HG03025 (cell line): ENCODE data around the gene RAPGEF1.

Source experiments
- ATAC-seq: cut with Tn5 transposase; IDR thresholded peaks from one replicate; pipeline ENCODE4 v1.9.1; 2021; ENCODE audit warnings: mild to moderate bottlenecking, moderate library complexity; ENCODE audit not compliant: unreplicated experiment, low FRiP score

The RAPGEF1 gene

DNA sequence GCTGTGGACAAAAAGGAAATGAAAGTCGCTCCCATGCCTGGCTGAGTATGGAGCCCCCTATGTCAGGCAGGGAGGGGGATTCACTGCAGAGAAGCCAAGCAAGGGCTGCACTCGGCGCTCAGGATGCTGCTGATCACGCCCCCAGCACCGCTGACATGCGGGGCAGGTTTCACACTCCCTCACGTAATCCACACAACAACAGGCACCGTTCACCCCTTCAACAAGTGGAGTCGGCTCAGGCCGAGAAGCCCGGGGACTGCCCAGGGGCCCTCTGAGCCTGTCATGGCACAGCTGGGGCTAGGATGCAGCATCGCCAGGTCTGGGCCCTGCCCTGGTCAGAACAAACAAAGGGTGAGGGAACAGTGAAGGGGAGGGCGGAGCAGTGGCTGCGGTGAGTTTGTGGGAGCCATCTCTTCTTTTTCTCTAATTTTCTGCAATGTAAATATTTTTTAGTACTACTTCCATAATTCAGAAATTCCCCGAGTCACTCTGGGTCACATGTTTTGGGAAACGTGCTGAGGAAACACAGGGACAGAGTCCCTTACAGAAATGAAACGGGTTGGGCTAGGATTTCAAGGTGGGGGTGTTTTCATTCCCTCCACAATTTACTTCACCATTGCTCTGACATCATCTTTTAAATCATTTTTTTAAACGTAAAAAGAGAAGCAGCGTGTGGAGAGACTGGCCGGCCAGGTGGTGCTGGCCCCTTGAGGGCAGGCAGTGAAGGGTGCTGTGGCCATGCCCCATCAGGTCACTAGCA lies 144.8 kb downstream of the RAPGEF1 start:
- ATAC-seq: no peak

DNA sequence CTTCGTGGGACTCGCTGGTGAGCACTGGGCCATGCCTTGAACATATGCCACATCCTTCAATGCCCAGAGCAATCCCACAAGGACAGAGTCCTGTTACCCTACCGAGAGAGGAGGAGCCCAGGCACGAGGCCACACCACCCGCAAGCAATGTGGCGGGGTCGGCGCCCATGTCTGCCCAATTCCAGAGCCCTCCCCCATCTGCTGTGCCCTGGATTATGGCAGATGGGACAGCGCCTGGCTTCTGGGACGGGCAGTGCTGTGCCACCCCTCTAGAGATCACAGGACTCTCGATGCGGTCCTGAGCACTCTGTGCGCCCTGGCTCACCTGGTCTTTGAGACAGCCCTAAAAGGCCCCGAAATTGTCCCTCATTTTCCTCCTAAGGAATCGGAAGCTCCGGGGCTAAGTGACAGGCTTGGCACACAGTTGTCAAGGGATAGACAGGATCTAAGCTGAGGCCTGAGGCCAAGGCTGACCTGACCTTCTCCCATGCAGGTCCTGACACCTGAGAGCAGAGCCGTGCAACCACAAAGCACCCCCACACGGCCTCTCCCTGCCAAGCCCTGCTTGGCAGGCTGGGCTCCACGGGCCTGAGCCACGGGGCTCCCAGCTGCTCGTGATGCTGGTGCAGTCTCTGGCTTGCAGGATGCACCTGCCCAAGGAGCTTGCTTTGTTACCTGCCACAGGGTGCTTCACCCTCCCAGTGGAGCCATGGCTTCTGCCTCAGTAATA lies 145.8 kb downstream of the RAPGEF1 start:
- ATAC-seq: no peak

DNA sequence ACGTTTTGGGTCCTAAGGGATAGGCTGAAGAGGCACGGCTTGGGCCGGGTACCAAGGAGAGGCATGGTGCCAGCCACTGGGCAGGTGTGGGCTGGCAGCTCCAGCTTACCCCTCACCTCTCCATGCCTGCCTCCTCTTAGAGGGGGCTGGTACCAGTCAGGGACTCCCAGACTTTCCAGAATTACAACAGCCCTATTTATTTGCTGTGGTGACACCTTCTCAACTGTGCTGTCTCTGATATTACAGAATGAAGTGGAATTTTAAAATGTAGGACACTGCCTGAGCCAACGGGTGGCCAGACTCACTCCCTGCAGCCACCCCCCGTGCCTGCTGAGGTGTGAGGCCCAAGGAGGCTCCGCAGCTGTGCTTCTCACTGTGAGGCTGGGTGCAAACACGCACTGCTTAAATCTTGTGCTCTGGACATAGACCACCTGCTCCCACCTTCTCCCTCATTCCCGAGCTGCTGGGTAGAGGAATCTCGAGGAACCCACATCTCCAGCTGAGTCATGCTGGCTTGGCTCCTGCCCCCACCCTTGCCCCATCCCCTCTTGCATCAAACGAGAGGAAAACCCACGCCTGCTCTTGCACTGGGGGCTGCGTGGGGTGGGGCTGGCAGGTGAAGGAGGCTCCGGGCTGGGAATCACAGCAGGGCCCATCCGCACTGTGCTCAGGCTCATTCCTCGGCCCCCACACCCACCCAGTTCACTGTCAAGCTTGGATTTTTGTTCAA lies 146.6 kb downstream of the RAPGEF1 start:
- ATAC-seq: no peak

DNA sequence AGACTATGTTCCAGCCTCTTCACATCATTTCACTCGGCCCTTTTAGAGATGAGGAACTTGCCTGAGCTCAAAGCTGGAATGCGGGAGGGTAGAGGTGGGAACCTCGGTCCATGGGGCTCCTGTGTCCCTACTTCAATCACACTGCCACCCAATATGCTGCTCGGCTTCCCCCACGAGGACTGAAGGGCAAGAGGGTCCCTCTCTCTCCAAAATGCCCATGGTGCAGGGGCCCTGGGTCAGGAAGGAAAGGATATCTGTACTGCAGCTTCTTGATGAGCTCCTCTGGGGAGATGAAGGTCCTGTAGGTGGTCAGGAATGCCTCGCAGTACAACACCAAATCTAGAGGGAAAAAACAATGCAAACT lies 148.0 kb downstream of the RAPGEF1 start:
- ATAC-seq: no peak

DNA sequence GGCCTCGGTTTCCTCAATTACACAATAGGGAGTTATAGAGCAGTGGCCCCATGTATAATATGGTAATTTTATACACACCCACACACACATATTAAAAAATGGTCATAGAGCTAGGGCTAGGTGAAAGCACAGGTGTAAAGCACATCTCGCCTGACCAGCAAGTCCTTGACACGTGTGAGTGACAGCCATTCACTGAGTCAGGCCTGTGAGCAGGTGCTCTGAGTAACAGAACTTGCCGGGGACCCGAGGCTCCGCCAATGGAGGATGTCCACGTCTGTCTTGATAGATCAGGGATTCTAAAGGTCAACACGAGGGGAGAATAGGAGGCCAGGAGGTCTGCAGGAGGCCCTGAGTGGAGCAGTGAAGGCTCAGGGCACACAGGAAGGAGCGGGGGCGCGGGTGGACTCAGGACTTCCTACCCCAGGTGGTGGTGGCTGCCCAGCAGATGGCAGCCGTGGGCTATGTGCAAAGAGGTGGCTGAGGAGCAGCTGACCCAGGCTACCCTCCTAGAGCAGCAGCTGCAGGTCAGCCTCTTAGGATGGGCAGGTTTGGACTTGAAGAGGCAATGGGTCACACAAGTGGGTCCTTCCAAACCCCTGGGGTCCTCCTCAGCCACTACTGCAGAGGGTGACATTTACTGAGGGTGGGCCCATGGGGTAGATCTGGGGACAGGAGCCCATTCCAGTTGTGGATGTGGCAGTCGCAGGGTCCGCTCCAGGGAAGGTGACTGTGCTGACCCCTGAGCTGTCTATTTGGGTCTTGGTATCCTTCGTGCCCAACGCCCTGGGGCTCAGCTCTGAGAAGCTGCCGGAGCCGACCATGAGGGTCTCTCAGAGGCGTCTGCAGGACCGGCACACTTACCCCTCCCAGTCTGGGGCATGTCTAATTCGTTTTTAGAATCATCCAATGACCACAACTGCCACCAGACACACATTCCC lies 148.7 kb downstream of the RAPGEF1 start:
- ATAC-seq: no peak

DNA sequence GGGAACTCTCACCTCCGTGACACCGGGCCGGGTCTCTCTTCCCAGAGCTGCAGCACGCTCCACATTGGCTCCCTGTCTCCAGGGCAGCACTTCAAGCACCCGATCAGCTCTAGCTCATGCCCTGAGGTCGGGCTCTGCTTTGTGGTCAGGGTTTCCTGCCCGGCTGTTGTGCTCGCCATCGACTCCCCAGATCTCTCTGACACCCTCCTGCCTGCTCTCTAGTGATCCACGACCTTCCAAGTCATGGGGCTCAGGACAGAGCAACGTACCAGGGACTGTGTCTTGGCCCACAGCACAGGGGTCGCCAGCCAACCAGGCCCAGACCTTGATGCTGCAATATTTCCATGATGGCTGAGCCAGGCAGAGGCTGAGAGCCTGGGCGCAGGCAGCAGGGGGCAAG lies 149.4 kb downstream of the RAPGEF1 start:
- ATAC-seq: no peak

DNA sequence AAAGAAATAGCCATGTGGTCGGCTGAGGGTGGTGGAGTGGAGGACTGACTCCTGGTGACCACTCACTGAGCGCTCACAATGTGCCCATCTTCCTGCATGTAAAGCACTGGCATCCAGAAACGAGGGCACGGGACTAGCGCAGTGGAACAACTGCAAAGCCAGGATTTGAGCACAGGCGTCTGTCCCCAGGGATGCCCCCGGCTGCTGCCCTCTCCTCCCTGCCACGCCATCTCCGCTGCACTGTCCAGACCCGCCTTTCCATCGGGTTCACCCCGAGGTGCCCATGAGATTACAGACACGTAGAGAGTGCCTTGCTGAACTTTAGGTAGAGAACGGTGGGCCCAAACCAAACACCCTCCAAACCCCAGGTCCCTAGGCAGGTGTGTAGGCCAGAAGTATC lies 149.9 kb downstream of the RAPGEF1 start:
- ATAC-seq: no peak

DNA sequence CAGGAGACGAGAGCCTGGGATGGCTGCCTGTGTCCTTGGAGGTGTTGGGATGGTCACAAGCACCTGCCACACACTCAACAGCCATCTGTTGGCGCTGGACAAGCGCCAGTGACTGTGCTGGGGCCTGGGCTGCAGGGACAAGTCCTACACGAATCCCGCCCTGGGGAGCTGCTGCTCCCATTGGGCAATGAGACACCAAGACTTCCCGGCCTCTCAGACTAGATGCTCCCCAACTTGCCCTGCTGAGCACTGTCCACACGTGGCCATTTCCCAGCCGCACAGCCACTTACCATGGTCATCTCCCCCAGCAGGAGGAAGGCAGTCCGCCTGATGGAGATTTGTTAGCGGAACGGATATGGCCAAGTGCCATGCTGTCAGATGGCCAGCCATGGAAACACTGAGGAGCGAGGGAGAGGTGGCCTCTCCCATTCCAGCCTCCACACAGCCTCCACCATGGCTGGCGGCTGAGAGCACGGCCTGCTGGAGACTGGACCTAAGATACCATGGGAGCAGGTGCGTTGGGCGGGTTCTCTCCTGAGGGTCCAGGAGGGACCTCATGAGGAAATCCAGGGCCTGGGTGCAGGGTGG lies 150.7 kb downstream of the RAPGEF1 start:
- ATAC-seq: no peak

DNA sequence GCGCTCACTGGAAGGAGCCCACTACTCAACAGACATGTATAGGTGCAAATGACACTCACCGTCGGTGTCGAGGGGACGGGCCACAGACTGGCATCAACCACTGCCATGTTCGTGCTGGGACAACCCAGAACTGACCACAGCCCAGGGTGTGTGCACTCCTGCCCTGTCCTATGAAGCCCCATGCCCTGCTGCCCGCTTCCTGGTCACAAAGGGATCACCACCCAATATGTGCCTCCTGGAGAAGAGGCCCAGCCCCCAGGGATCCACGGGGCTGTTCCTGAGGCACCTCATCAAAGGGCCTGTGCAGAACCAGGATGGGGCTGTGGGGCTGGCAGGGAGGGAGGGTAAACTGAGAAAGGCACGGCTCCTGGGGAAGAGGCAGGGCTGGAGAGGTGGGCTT lies 151.5 kb downstream of the RAPGEF1 start:
- no peak for ATAC-seq

DNA sequence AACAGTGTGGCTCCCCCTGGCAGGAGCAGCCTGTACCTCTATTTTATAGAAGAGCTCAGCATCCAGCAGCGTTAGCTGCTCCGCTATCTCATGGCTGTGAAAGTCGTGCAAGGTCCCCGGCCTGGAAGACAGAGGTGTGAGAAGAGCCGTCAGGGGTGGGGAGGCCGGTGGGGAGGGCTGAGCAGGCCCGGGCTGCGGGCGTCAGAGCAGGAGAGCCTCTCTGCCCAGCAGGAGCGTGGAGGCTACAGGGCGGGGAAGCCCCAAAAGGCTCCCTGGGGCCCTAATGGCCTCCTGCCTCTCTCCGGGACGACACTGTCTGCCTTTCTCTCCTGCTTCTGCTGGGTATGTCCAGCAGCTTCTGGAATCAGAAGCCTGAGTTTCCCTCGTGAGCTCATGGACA lies 152.0 kb downstream of the RAPGEF1 start:
- ATAC-seq: no peak

DNA sequence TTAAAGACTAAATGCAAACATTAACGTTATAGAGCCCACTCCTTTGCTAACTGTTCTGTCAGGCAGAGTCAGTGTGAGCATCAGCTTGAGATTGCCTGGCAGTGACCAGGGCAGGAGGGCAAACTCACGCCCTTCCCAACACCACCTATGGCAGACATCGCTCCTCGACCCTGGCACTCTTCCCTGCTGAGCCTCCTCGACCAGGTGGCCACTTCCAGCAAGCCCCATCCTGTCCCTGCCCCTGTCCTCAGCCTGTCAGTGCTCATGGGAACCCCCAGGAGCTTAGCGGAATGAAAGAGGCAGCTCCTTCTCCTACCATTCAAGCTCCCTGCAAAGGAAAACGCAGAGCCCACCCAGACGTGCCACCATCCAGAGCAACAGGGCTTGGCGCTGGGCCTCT lies 152.5 kb downstream of the RAPGEF1 start:
- no peak for ATAC-seq

DNA sequence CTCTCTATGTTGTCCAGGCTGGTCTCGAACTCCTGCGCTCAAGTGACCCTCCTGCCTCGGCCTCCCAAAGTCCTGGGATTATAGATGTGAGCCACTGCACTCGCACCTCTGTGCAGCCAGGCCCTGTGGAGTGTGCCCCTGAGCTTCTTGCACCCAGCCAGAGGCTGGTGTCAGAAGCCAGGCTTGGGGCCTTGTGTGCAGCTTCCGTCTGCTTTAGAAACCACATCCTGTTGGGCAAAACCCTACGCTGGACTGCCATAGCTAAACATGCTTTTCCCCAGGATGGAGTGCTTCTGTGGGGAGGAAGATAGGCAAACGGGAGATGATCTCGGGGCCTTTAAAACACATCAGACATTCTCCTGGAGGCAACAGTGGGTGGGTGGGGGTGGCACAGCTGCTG lies 154.5 kb downstream of the RAPGEF1 start:
- no peak for ATAC-seq

DNA sequence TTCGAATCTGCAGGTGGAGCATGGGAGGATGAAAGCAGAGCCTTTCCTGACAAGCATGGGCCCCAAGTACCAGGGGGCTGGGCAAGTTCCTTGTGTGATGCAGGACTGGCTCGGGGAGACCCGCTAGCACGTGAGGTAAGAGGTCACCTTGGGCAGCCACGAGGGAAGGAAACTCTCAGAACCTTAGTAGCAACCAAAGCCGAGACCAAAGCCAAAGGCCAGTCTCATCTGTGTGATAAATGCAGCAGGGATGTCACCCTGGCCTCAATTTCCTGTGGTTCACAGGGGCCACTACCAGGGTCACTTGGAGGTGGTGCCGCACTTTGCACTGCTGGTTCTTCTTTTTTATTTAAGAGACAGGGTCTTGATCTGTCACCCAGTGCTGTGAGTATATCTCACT lies 155.0 kb downstream of the RAPGEF1 start:
- ATAC-seq: no peak

DNA sequence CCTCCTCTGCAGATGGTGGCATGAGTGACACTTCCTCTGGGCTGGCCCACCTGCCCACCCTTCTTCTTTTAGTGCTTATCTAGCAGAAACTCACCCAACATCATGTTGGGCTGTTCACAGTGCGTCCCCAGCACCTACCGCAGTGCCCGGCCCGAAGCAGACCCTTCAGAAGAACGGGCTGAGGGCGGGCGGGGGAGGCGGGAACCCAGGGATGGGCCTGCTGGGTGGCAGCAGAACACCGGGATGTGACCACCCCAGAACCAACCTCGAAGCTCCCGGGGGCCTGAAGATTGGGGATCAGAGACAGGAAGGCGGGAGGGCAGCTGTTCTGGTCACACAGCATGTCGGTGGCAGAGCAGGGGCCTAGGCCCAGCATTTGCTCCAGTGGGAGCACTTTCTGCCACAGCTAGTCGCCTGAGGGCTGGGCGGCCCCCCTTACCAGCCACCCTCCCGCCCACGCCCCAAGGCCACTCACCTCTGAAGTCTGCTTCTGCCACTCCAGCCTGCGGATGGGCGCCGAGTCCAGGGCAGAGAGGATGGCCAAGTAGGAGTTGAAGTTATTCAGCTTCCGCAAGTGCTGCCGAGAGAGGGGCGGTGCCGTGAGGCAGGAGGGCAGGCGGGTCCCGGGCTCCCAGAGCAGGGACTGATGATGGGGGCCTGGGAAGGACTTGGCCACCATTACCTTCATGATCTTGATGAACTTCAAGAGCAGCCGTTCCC lies 155.9 kb downstream of the RAPGEF1 start:
- no peak for ATAC-seq

DNA sequence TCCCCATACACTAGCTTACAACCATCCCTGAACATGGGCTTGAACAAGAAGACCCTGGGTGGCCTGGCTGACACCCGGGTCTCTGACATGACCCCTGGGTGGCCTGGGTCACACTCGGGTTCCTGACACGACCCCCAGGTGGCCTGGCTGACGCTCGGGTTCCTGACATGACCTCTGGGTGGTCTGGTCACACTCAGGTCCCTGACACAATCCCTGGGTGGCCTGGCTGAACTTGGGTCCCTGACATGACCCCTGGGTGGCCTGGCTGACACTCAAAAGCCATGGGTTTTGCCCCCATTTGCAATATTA lies 156.6 kb downstream of the RAPGEF1 start:
- ATAC-seq: no peak

DNA sequence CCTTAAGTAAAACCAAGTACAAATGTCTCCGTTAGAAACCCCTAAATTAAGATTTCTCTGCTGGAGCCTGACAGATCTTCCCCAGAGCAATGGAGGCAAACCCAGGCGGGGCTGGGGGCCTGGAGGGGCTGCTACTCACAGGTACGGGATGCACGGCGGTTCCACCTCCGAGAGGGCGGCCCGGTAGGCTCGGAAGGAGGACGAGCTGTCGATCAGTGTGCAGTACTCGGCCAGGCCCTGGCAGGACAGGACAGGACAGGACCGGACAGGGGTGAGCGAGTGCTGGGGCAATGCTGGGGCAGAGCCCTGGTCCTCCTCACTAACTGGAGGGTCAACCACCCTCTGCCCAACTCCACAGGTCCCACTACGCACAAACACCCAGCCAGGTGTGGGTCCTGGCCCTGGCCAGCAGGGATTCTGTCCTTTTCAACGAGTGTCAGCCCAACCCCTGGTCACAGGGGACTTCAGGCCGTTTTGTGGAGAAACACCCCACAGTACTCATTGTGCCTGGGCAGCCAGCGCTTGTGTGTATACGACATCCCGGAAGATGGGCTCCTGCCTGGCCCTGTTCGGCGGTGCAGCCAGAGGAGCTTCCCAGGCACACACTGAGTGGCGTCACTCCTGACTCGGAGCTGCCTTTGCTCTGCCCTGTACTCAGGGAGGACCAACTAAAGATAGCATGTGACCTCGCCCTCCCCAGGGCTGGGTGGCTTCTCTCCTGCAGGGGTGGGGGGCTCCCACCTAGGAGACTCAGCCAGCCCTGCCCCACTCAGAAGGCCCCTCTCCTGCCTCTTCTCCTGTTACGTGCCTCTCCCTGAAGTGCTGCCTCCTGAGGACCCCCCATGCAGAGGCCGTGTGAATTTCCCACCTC lies 157.2 kb downstream of the RAPGEF1 start:
- ATAC-seq: no peak

DNA sequence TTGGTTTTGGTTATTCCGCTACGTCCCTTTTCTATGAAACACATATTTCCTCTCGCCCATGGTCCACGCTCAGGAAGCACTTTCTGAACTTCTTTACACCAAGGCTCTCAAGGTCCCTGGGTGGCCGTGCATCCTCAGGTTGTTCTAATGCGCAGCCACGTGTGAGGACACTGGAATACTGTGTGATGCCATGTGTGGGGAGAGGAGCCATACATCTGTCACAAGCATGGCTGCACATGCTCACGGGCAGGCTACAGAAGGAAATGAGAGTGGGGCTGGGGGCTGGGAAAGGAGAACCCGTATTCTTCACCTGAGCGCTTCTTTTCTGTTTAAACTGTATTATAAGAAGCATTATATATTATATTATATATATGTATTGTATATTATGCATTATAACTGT lies 157.8 kb downstream of the RAPGEF1 start:
- ATAC-seq: no peak

DNA sequence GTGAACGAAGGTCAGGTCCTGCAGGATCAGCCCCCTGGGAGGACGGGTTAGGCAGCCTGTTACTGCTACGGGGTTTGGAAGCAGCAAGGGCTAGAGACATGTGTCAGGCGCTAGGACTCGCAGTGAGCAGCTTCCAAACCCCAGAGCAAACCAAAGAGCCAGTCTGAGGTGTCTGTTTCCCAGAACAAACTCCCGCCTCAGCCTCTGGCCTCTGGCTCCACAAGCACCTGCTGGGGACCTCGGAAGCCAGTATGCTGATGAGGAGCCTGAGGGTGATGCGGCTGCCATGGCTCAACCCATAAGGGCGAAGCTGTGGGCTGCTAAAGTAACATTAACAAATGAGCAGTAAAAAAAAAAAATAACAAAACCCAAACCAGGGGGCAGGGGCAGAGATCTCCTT lies 159.5 kb downstream of the RAPGEF1 start:
- ATAC-seq: no peak

DNA sequence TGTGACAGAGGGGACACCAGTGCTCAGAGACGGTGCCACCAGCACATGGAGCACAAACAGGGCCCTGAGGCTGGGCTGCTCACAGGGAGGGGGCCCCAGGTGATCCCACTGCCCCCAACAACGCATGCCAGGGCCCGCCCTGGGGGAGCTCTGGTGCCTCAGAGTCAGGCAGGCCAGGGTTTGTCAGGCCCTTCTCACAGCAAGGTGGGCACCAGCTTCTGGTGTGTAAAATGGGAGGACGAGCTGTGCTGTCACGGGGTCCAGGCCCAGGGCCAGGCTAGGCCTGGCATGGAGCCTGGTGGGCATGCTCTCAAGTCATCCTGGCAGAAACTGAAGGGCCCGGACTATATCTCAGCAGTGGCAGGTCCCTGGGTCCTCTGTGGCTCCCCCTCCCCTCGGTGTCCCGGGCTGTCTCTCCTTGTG lies 160.1 kb downstream of the RAPGEF1 start:
- ATAC-seq: no peak
